ENCODE measurements around the gene HGF. TPM values are rescaled to one million over a fixed set of nuclear protein-coding genes. Genes with fewer than 3 reads are reported as not detected.

The HGF gene
- 51.1 and 342 TPM in 2 replicates for total RNA-seq

DNA sequence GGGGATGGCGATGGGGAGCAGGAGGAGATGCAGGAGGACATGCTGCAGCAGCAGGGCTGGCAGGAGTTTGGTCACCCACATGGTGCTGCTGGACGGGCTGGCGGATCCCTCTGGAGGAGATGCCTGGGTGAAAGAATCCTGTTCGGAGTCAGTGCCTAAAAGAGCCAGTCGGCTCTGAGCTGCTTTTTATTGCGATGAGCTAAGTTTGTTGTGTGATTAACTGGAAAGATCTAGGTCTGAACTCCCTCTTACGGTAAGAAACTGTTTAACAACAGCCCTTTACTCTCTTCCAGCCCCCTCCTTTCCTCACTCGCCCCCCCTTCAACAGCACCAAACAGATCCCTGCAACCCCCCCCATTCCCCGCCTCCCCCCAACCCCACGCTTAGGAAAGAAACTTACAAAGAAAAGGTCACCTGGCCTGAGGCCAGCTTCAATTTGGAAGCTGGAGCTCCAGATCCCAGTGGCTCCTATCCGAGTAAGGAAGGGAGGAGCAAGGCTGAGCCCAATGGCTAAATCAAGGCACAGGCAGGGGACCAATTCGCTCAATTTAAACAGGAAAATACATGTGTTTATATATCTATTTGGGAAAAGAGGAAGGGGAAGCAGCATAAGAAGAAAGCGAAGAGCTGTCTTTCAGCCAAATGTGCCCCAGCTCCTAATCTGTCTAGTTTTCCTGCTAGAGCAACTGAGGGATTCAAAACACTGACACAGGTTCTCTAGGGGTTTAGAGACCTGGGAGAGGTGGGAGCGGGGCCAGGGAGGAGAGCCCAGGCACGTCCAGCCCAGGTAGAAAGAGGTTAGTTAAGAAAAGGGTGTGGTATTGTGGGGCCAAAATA, at the start of gene HGF:
Gene HGF, minus strand, starts transcription at position 157 of the 837 bp plus-strand sequence. Its CDS starts 76 bp downstream, at position 81.

